Astrocyte (in vitro differentiated cells and primary cell): Measurements from ENCODE around the gene SPRED3.

Experiments used
- CTCF ChIP-seq: IDR thresholded peaks from 2 replicates; pipeline ENCODE4 v1.5.1; 2011; ENCODE audit warnings: low read depth, mild to moderate bottlenecking, inconsistent platforms, low read length, moderate library complexity; ENCODE audit not compliant: insufficient read depth
- EZH2 ChIP-seq: IDR thresholded peaks from 2 replicates; pipeline ENCODE4 v1.6.1; 2012; ENCODE audit warnings: mild to moderate bottlenecking, low read length, inconsistent platforms; ENCODE audit not compliant: insufficient read depth

- TF ChIP-seq CTCF, result no peak
- no peak for TF ChIP-seq EZH2
These were observed 9.6 kb upstream of the SPRED3 start for GRCh38 chr19:38378866-38379265.
